Pancreas (tissue), 10 donors: Measurements from ENCODE around the gene OR51E2. TPM values are rescaled to one million over a fixed set of nuclear protein-coding genes. Genes with fewer than 3 reads are reported as not detected.
"Not testable (repeated sequence)": the region's sequence is repeated elsewhere in the genome, so short reads cannot be mapped to it uniquely, and the experiment has no call there.

ENCODE experiments used
- ATAC-seq, 4 donors: fragments of 200-7000 bp; cut with Tn5 transposase; one replicate each; pipeline versions ENCODE4 v1.8.0 to v1.9.1; 2020; ENCODE audit warnings: mild to moderate bottlenecking in 4 of 4, moderate library complexity in 4 of 4
- DNase-seq, 6 donors: peaks; one replicate each; pipeline ENCODE4 v3.0.0-alpha.2; 2020
- FAIRE-seq: peaks from 2 replicates; lab custom pipeline; 2012; peaks lifted over from hg19 to GRCh38; lab: Jason Lieb, UNC
- H3K27ac ChIP-seq, 4 donors: fragments of 200-600 bp; sonication (generic); 1 replicate in 3 of 4; 2 replicates in 1 of 4; pipeline versions ENCODE4 v1.5.0 to v1.8.0; 2020
- H3K27me3 ChIP-seq, 4 donors: fragments of 200-600 bp; one replicate each; pipeline ENCODE4 v1.8.0; 2021
- H3K36me3 ChIP-seq, 3 donors: fragments of 200-600 bp; sonication (generic) in 1 of 3; one replicate each; pipeline versions ENCODE4 v1.5.0 to v1.8.0; 2020 to 2021
- H3K4me1 ChIP-seq, 3 donors: fragments of 200-600 bp; one replicate each; pipeline ENCODE4 v1.8.0; 2021
- H3K4me3 ChIP-seq, 4 donors: fragments of 200-600 bp; sonication (generic) in 2 of 4; one replicate each; pipeline versions ENCODE4 v1.5.0 to v1.8.0; 2020 to 2021
- H3K9me3 ChIP-seq, 4 donors: fragments of 200-600 bp; one replicate each; pipeline ENCODE4 v1.8.0; 2021
- WGBS, 2 donors: extraction: QIAGEN DNeasy Blood & Tissue Kit; methylation state at CpG; one replicate each; pipeline ENCODE4 v1.1.7; 2013; 5-methylcytosine and 5-hydroxymethylcytosine counted together
- intact Hi-C, 3 donors: fragments of 100-400 bp; cut with DNase I; formaldehyde crosslinking; loops; one replicate each; pipeline versions ENCODE4 v1.11.1 to v1.14.2; 2022
- polyA plus RNA-seq, 2 donors: library from polyadenylated mRNA; stranded (reverse); fragments of 200-250 nt; gene quantifications; one replicate each; pipeline ENCODE4 v1.2.3, GENCODE V29; 2013
- total RNA-seq, 6 donors: library from RNA; stranded (reverse); fragmentation: NEBNext Ultra II Directional in 4 of 6; extraction: Animal tissue kit (Norgen Biotek cat#: 25700) in 4 of 6; gene quantifications; one replicate each; pipeline versions ENCODE4 v1.2.1 to v1.2.4, GENCODE V29; 2021 to 2023
- TF ChIP-seq, protein P1 (sequence below), 4 donors: fragments of 200-600 bp; sonication (generic) in 3 of 4; IDR thresholded peaks; one replicate each; pipeline versions ENCODE4 v1.5.0 to v1.8.0; 2021; ENCODE audit warnings: antibody characterized with exemption in 4 of 4
- donor health status: healthy with polysubstance abuse.
- donor health status: DM: no; HTN: no; CAD: no; lungs with moderate emphysema.
- donor health status: DM: no; HTN: no; CAD: no.
- donor health status: control.
- donor health status: control.
- donor health status: Bipolar disorder and iron deficiency.
- donor health status: DM: yes; HTN: yes; CAD: no.
- donor health status: DM: no; HTN: no; CAD: no.
- donor health status: DM: no; HTN: no; CAD: no.
- donor health status: DM: yes; HTN: yes; CAD: no.

Gene OR51E2, protein sequence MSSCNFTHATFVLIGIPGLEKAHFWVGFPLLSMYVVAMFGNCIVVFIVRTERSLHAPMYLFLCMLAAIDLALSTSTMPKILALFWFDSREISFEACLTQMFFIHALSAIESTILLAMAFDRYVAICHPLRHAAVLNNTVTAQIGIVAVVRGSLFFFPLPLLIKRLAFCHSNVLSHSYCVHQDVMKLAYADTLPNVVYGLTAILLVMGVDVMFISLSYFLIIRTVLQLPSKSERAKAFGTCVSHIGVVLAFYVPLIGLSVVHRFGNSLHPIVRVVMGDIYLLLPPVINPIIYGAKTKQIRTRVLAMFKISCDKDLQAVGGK
- under 1 TPM in 1 of 6 donors, not detected in 5; 0.16 TPM for total RNA-seq
- polyA plus RNA-seq = under 1 TPM in 1 of 2 donors, not detected in 1; 0.09 TPM

DNA sequence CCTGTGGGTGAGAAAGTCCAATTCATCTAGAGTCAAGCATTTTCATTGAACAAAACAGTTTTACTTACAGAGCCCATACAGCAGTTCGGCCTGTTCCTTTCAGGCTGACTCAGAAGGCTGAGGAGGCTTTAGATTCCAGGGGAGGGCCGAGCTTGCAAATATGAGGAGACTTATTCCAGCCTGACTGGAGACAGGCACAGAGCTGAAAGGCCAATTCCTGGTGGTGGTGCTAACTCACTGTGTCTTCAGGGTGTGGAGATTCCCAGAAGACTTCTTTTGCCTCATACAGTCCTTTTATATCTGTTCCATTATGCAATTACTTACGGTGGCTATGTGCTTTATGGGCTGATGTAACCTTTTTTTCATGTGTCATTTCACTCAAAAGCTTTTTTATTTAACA, at the start of gene OR51E2:
OR51E2 (minus strand) TSS at position 269 of the 400 bp plus-strand sequence. CDS start 15,142 bp downstream, outside the sequence.
- WGBS, 2 donors = 76 to 84% methylated on average over 3 of the region's 3 CpGs
- FAIRE-seq = no peak

DNA sequence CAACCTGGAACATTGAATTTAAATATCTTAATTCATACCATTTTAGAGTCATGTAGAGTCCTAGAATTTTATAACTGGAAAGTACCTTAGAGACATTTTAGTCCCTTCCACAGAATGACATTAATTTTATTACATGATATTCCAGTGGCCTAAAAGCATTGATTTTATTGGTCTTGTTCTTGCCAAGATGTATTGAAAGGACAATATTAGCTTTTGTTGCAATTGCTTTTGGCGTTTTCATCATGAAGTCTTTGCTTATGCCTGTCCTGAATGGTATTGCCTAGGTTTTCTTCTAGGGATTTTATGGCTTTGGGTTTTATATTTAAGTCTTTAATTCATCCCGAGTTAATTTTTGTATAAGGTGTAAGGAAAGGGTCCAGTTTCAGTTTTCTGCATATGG, 43.1 kb upstream of the OR51E2 start:
- intact Hi-C loops = no loop called here
- Histone ChIP-seq H3K4me3 (no peak overlapping the region), H3K27me3 (no peaks in the 10 kb centered on the region), H3K4me1 (no peaks in the 10 kb centered on the region), H3K27ac (no peak overlapping the region), H3K9me3 (no peaks in the 10 kb centered on the region), H3K36me3 (no peaks in the 10 kb centered on the region)
- FAIRE-seq = no peak
- WGBS, 2 donors = 59 to 75% methylated on average over 2 of the region's 2 CpGs
- TF ChIP-seq, protein P1, sequence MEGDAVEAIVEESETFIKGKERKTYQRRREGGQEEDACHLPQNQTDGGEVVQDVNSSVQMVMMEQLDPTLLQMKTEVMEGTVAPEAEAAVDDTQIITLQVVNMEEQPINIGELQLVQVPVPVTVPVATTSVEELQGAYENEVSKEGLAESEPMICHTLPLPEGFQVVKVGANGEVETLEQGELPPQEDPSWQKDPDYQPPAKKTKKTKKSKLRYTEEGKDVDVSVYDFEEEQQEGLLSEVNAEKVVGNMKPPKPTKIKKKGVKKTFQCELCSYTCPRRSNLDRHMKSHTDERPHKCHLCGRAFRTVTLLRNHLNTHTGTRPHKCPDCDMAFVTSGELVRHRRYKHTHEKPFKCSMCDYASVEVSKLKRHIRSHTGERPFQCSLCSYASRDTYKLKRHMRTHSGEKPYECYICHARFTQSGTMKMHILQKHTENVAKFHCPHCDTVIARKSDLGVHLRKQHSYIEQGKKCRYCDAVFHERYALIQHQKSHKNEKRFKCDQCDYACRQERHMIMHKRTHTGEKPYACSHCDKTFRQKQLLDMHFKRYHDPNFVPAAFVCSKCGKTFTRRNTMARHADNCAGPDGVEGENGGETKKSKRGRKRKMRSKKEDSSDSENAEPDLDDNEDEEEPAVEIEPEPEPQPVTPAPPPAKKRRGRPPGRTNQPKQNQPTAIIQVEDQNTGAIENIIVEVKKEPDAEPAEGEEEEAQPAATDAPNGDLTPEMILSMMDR (IDR thresholded peaks at IDR 0.05) = no peak
- DNase-seq = no peak
- ATAC-seq = no peak

More for the DNA sequence above, at the start of gene OR51E2:
- H3K4me3 ChIP-seq = no peak within 1 kb of the TSS
- H3K27me3 ChIP-seq = no peaks in the 10 kb centered on the region
- H3K36me3 ChIP-seq = no peaks in the 10 kb centered on the region
- DNase-seq = no peak
- intact Hi-C loops = no loop called here
- no peaks in the 10 kb centered on the region for H3K9me3 ChIP-seq
- H3K27ac ChIP-seq = no peak within 1 kb of the TSS
- no peak for ATAC-seq
- no peaks in the 10 kb centered on the region for H3K4me1 ChIP-seq
- TF ChIP-seq, protein P1 (IDR thresholded peaks at IDR 0.05) = no peak

DNA sequence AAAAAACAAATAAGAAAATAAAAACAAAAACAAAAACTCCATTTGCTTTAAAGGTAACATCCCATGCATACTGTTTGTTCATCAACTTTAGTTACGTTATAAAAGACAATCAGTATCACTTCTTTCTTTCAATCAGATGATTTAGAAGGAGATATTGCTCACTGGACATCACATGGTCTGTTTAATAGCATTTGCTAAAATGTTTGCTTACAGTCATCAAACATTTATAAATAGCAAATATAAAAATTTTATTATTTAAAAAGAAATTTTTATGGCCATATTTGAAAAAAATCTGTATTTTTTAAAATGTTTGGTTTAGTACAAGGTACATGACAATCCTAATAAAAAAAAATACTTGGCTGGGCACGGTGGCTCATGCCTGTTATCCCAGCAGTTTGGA, 29.5 kb upstream of the OR51E2 start:
- no peak for ATAC-seq
- Histone ChIP-seq H3K4me3 (no peak overlapping the region), H3K27ac (no peak overlapping the region), H3K36me3 (no peaks in the 10 kb centered on the region), H3K27me3 (no peaks in the 10 kb centered on the region), H3K4me1 (no peaks in the 10 kb centered on the region), H3K9me3 (no peaks in the 10 kb centered on the region)
- WGBS, 2 donors = 76 to 81% methylated on average over 2 of the region's 2 CpGs
- intact Hi-C loops = no loop called here
- TF ChIP-seq, protein P1 (IDR thresholded peaks at IDR 0.05) = no peak
- no peak for FAIRE-seq
- no peak for DNase-seq

DNA sequence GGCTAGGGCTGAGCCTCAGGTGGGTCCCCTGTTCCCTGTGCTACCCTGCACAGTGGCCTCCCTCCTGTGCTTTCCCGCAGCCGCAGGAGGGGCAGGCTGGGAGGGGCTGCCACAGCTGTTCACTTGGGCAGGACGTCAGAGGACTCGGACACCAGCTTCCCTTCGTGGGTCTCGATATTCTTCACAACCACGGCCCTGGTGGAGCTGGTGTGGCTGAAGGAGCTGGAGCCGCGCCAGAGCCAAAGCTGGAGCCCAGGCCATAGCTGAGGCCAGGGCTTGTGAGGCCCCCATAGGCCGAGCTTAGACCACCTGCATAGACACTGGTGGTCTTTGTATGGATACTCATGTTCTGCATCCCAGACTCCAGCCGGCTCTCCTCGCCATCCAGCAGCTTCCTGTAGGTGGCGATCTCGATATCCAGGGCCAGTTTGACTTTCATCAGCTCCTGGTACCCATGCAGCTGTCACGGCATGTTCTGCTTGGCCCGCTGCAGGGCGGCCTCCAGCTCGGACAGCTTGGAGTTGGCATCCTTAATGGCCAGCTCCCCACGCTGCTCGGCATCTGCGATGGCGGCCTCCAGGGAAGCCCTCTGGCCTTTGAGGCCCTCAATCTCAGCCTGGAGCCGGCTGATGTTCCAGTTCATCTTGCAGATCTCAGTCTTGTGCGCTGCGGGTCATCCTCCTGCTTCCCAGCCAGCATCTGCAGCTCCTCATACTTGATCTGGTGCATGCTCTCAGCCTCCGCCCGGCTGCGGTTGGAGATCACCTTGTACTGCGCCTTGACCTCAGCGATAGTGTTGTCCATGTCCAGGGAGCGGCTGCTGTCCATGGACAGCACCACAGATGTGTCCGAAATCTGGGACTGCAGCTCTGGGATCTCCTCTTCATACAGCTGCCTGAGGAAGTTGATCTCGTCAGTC, 25.2 kb upstream of the OR51E2 start:
- FAIRE-seq, H3K4me1 ChIP-seq, intact Hi-C loops, ATAC-seq, H3K4me3 ChIP-seq, H3K9me3 ChIP-seq, H3K36me3 ChIP-seq, H3K27ac ChIP-seq, H3K27me3 ChIP-seq: not testable (repeated sequence)
- DNase-seq = peak in 3 of 6 donors; percentile 14 to 57 (median 55)
- 82 to 86% methylated on average over 33 of the region's 33 CpGs for WGBS, 2 donors

DNA sequence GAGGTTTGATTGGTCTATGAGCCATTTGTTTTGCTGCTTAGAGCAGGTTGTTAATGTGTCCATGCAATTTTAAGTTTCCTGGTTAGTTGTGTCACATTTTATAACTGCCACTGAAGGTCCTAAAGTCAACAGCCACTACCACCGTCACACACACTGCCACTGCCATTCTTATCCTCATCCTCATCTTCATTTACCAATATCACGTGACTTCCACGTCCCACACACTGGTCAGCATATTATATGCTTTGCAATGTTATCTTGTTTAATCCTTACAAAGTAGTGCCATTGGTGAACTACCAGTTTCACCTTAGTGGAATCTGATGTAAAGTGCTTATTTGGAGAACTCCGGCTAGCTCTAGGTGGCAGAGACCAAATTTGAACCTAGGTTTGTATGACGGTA, 16.6 kb upstream of the OR51E2 start:
- no peak overlapping the region for H3K4me3 ChIP-seq
- no peaks in the 10 kb centered on the region for H3K9me3 ChIP-seq
- DNase-seq (no peak), ATAC-seq (no peak), FAIRE-seq (no peak)
- WGBS, 2 donors = 23 to 44% methylated on average over 5 of the region's 5 CpGs
- TF ChIP-seq, protein P1 (IDR thresholded peaks at IDR 0.05) = no peak
- no peaks in the 10 kb centered on the region for H3K4me1 ChIP-seq
- no peaks in the 10 kb centered on the region for H3K27me3 ChIP-seq
- intact Hi-C loops = no loop called here
- H3K27ac ChIP-seq = no peak overlapping the region
- no peaks in the 10 kb centered on the region for H3K36me3 ChIP-seq
